ENCODE data around the gene PIGB. TPM values are rescaled to one million over a fixed set of nuclear protein-coding genes. Genes with fewer than 3 reads are reported as not detected.
"Not testable (repeated sequence)": the region's sequence is repeated elsewhere in the genome, so short reads cannot be mapped to it uniquely, and the experiment has no call there.

The PIGB gene
- total RNA-seq (2014; rRNA removed; shearing (Covaris generic)) = 7.3 and 7.6 TPM in 2 replicates

GRCh38 chr15:55318588-55319494, at the start of gene PIGB, which contains the start of gene PIGBOS1:
PIGB (plus strand) TSS chr15:55319222; CDS start chr15:55319251, 29 bp downstream.
PIGBOS1 (minus strand) TSS chr15:55319123; CDS start chr15:55317792, 1,331 bp downstream.
- Histone ChIP-seq H3K4me3 (peak within 1 kb of the TSS; percentile 82), H3K9me3 (replicated peaks) (no peaks in the 10 kb centered on the region), H3K27me3 (no peaks in the 10 kb centered on the region), H3K27ac (peak within 1 kb of the TSS; percentile 76), H3K4me1 (no peaks in the 10 kb centered on the region), H3K36me3 (peaks cover under 1% of the 10 kb centered on the region; the same call in 1 of the 2 replicates)
- peak; percentile 89 to 90 for DNase-seq

DNA sequence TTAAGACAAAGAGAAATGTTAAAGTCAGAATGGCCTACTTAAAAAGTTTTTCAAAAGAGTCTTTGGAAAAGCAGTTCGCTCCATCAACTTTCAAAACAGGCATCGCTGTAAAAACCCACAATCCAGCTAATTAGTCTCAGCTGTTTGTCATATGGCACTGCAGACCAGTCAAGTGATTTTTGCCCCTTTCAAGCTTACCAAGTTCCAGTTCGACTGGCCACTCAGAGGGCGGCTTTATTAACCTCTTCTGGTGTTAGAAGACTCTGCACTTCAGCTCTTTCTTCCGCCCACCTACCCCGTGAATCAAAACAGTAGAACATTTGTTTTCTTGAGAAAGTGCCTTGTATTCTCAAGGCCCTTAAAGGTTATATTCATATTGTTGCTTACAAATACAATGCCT, 48.7 kb upstream of the PIGB start:
- no peak overlapping the region for H3K27ac ChIP-seq
- no peaks in the 10 kb centered on the region for H3K4me1 ChIP-seq
- H3K27me3 ChIP-seq = no peaks in the 10 kb centered on the region
- H3K4me3 ChIP-seq = no peak overlapping the region
- no peak for DNase-seq
- H3K9me3 ChIP-seq (replicated peaks) = no peaks in the 10 kb centered on the region
- no peaks in the 10 kb centered on the region for H3K36me3 ChIP-seq

DNA sequence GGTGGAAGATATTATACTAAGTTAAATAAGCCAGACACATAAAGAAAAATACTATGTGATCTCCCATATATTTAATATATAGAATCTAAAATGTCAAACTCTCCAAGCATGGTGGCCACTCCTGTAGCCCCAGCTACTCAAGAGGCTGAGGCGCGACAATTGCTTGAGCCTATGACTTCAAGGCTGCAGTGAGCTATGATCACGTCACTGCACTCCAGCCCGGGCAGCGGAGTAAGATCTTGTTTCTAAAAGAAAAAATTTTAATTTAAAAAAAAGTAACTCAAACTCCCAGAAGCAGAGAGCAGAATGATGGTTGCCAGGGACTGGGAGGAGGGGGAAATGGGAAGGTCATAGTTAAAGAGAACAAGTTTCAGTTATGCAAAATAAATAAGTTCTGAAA, 42.7 kb upstream of the PIGB start:
- no peak for DNase-seq
- Histone ChIP-seq H3K27ac (no peak overlapping the region), H3K4me3 (no peak overlapping the region), H3K27me3 (no peaks in the 10 kb centered on the region), H3K4me1 (peaks cover 11% of the 10 kb centered on the region), H3K9me3 (replicated peaks) (no peaks in the 10 kb centered on the region), H3K36me3 (no peaks in the 10 kb centered on the region)

DNA sequence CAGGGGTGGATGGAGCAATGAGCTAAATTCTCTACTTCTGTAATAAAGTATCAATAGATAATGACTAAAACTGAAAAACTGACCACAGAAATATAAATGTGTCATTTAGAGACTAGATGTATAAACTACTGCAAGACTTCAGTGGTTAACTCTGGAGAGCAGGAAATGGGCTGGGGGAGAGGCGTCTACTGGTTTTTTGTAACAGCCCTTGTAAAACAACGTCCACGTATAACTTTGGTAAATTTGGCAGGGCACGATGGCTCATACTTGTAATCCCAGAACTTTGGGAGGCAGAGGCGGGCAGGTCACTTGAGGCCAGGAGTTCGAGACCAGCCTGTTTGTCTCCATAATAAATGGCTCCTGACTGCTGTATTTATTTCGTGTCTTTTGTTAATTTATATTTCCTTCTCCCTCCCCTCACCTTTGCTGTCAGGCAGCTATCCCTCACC, 41.9 kb upstream of the PIGB start:
- no peak for DNase-seq
- no peaks in the 10 kb centered on the region for H3K27me3 ChIP-seq
- no peaks in the 10 kb centered on the region for H3K36me3 ChIP-seq
- no peak overlapping the region for H3K4me3 ChIP-seq
- no peaks in the 10 kb centered on the region for H3K9me3 ChIP-seq (replicated peaks)
- no peak overlapping the region for H3K27ac ChIP-seq
- peaks cover 15% of the 10 kb centered on the region for H3K4me1 ChIP-seq

- H3K27ac ChIP-seq = no peak overlapping the region
- no peak overlapping the region for H3K4me3 ChIP-seq
- H3K27me3 ChIP-seq = no peaks in the 10 kb centered on the region
- no peaks in the 10 kb centered on the region for H3K9me3 ChIP-seq (replicated peaks)
- no peak for DNase-seq
- H3K36me3 ChIP-seq = no peaks in the 10 kb centered on the region
- H3K4me1 ChIP-seq = peaks cover 20% of the 10 kb centered on the region
Observed at GRCh38 chr15:55277715-55278114, 41.3 kb upstream of the PIGB start.

GRCh38 chr15:55279100-55279745, 39.8 kb upstream of the PIGB start:
- Histone ChIP-seq H3K4me1 (peaks cover 23% of the 10 kb centered on the region), H3K36me3 (no peaks in the 10 kb centered on the region), H3K27me3 (no peaks in the 10 kb centered on the region), H3K4me3 (no peak overlapping the region), H3K27ac (no peak overlapping the region), H3K9me3 (replicated peaks) (no peaks in the 10 kb centered on the region)
- DNase-seq = no peak

- no peak overlapping the region for H3K4me3 ChIP-seq
- H3K9me3 ChIP-seq (replicated peaks) = no peaks in the 10 kb centered on the region
- DNase-seq = peak; percentile 16 to 48
- no peaks in the 10 kb centered on the region for H3K36me3 ChIP-seq
- no peaks in the 10 kb centered on the region for H3K27me3 ChIP-seq
- peaks cover 23% of the 10 kb centered on the region for H3K4me1 ChIP-seq
- no peak overlapping the region for H3K27ac ChIP-seq
Observed at GRCh38 chr15:55279746-55280351, 39.2 kb upstream of the PIGB start.

DNA sequence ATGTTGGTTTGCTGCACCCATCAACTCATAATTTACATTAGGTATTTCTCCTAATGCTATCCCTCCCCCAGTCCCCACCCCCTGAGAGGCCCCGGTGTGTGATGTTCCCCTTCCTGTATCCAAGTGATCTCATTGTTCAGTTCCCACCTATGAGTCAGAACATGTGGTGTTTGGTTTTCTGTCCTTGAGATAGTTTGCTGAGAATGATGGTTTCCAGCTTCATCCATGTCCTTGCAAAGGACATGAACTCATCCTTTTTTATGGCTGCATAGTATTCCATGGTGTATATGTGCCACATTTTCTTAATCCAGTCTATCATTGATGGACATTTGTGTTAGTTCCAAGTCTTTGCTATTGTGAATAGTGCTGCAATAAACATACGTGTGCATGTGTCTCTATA, 38.4 kb upstream of the PIGB start:
- not testable (repeated sequence) for H3K27me3 ChIP-seq; H3K27ac ChIP-seq; DNase-seq; H3K36me3 ChIP-seq; H3K9me3 ChIP-seq (replicated peaks); H3K4me3 ChIP-seq
- peaks cover 23% of the 10 kb centered on the region for H3K4me1 ChIP-seq

DNA sequence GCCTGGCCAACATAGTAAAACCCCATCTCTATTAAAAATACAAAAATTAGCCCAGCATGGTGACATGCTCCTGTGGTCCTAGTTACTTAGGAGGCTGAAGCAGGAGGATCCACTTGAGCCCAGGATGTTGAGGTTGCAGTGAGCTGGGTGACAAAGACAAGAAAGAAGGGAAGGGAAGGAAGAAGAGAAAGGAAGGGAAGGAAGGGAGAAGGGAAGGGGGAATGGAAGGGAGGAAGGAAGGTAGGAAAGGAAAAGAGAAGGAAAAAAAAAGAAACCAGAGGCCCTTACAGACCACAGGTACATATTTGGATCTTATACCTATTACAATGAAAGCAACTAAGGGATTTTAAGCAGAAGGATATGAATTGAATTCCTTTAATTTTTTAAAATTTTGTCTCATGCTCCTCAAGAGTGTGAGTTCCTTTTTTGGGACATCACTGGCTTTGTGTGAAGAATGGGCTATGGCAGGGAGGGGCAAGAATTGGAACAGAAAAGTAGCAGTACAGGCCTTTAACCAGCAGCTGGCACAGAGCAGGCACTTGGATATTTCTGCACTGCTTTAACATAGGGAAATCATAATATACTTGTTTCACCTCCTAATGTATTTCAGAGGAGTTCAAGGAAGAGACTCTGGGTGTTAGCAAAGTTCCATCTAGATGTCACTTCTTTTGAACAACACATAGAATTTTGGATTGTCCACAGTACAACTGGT, 37.3 kb upstream of the PIGB start:
- Histone ChIP-seq H3K9me3 (replicated peaks) (no peaks in the 10 kb centered on the region), H3K4me1 (peaks cover 23% of the 10 kb centered on the region), H3K36me3 (no peaks in the 10 kb centered on the region), H3K27ac (no peak overlapping the region; the same call in 1 of the 2 replicates), H3K27me3 (no peaks in the 10 kb centered on the region), H3K4me3 (no peak overlapping the region)
- DNase-seq = no peak

GRCh38 chr15:55282284-55282833, 36.7 kb upstream of the PIGB start:
- peaks cover 23% of the 10 kb centered on the region for H3K4me1 ChIP-seq
- no peak overlapping the region for H3K4me3 ChIP-seq
- peak overlapping the region; percentile 14; the same call in 1 of the 2 replicates for H3K27ac ChIP-seq
- H3K27me3 ChIP-seq = no peaks in the 10 kb centered on the region
- no peaks in the 10 kb centered on the region for H3K9me3 ChIP-seq (replicated peaks)
- DNase-seq = peak; percentile 19 to 57
- H3K36me3 ChIP-seq = no peaks in the 10 kb centered on the region

DNA sequence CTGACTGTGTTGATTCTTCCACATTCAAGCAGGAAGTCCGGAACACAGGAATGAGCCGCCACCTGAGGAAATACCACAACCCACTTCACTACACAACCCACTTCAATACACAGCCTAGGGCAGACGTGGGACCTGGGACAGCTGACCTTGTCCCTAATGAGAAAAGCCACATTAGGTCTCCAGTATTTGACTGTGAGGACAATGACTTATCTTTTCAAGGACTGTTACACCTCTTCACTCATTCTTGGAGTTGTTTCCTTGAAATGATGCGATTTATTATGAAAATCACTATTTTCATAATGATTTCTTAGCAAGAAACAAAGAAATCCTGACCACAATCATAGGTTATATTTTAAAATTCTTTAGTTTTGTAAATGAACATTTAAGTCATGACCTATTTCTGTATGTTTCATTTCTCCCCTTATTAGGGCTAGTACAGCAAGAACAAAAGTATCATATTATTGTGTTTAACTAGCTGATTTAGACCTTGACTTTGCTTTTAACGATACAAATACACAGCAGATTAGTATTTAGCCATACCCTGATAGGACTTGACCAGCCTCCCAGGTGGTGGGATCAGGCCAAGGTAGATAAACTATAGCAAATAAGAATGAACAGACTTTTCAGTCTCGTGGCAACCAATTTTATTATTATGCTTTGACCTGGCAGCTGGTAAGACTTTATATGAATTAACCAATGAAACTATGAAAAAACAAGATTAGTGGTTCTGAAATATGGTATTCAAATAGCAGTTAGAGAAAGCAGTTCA, 35.5 kb upstream of the PIGB start:
- H3K27me3 ChIP-seq = no peaks in the 10 kb centered on the region
- H3K27ac ChIP-seq = no peak overlapping the region
- no peaks in the 10 kb centered on the region for H3K36me3 ChIP-seq
- H3K4me3 ChIP-seq = no peak overlapping the region
- H3K9me3 ChIP-seq (replicated peaks) = no peaks in the 10 kb centered on the region
- DNase-seq = no peak
- H3K4me1 ChIP-seq = peaks cover 23% of the 10 kb centered on the region

- Histone ChIP-seq H3K4me3 (no peak overlapping the region), H3K4me1 (peaks cover 20% of the 10 kb centered on the region), H3K27ac (no peak overlapping the region), H3K36me3 (no peaks in the 10 kb centered on the region), H3K9me3 (replicated peaks) (no peaks in the 10 kb centered on the region), H3K27me3 (no peaks in the 10 kb centered on the region)
- DNase-seq = no peak
Observed at GRCh38 chr15:55284426-55284825, 34.6 kb upstream of the PIGB start.

DNA sequence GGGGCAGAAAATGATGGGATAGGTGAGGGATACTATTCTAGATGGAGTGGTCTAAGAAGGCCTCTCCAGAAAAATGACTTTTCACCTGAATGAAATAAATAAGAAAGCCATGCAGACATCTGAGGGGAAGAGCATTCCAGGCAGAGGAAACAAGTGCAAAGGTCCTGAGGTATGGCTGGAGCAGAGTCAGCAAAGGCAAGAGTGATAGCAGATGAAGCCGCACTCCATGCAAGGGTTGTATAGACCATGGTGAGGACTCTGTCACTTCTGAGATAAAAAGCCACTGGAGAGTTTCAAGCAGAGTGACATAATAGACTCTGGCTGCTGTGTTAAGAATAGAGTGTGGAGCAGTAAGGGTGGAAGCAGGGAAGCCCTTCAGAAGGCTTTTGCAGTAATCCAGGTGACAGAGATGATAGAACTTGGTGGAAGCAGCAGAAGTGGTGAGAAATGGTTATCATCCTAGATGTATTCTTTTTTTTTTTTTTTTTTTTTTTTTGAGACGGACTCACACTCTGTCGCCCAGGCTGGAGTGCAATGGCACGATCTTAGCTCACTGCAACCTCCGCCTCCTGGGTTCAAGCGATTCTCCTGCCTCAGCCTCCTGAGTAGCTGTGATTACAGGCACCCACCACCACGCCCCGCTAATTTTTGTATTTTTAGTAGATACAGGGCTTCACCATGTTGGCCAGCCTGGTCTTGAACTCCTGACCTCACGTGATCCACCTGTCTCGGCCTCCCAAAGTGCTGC, 32.4 kb upstream of the PIGB start:
- H3K4me1 ChIP-seq = peaks cover 16% of the 10 kb centered on the region
- not testable (repeated sequence) for H3K36me3 ChIP-seq; H3K9me3 ChIP-seq (replicated peaks); H3K4me3 ChIP-seq; H3K27me3 ChIP-seq; H3K27ac ChIP-seq; DNase-seq

Data from SJCRH30 (cell line).